IMR-90 (cell line): Measurements from ENCODE around the gene TAOK1.

ENCODE experiments used
- BHLHE40 ChIP-seq: fragments of 150-350 bp; IDR thresholded peaks from 2 replicates; pipeline ENCODE4 v1.6.1; 2016; ENCODE audit warnings: mild to moderate bottlenecking, low read depth, low read length
- CHD1 ChIP-seq: IDR thresholded peaks from 2 replicates; pipeline ENCODE4 v1.6.1; 2012; ENCODE audit warnings: low read depth, low read length, improper control_type of control experiment
- FOS ChIP-seq: fragments of 150-350 bp; IDR thresholded peaks from 2 replicates; pipeline ENCODE4 v1.6.1; 2016; ENCODE audit warnings: low read depth, low read length
- MAZ ChIP-seq: IDR thresholded peaks from 2 replicates; pipeline ENCODE4 v1.6.1; 2012; ENCODE audit warnings: low read depth, mild to moderate bottlenecking, low read length, improper control_type of control experiment, moderate library complexity, borderline replicate concordance
- MXI1 ChIP-seq: IDR thresholded peaks from 2 replicates; pipeline ENCODE4 v1.6.1; 2012; ENCODE audit warnings: low read depth, mild to moderate bottlenecking, low read length, moderate library complexity, borderline replicate concordance
- POLR2A ChIP-seq: IDR thresholded peaks from 2 replicates; pipeline ENCODE4 v1.6.1; 2012; ENCODE audit warnings: mild to moderate bottlenecking, low read depth, low read length
- RAD21 ChIP-seq: IDR thresholded peaks from 2 replicates; pipeline ENCODE4 v1.6.1; 2012; ENCODE audit warnings: low read length, improper control_type of control experiment
- RCOR1 ChIP-seq: IDR thresholded peaks from 2 replicates; pipeline ENCODE4 v1.6.1; 2012; ENCODE audit warnings: mild to moderate bottlenecking, low read length, improper control_type of control experiment; ENCODE audit not compliant: insufficient replicate concordance
- RFX5 ChIP-seq: IDR thresholded peaks from 2 replicates; pipeline ENCODE4 v1.8.0; 2012; ENCODE audit warnings: low read depth, mild to moderate bottlenecking, low read length, moderate library complexity
- SMC3 ChIP-seq: fragments of 150-350 bp; IDR thresholded peaks from 2 replicates; pipeline ENCODE4 v1.6.1; 2016; ENCODE audit warnings: low read depth, mild to moderate bottlenecking, antibody characterized with exemption, low read length, moderate library complexity
- TF ChIP-seq, protein P1 (sequence below): conservative IDR thresholded peaks from 2 replicates; pipeline ENCODE4 v1.5.1; 2012; ENCODE audit warnings: mild to moderate bottlenecking, low read depth, low read length, improper control_type of control experiment
- TF ChIP-seq, protein P2 (sequence below): fragments of 150-350 bp; IDR thresholded peaks from 2 replicates; pipeline ENCODE4 v1.6.1; 2017; ENCODE audit warnings: mild to moderate bottlenecking, antibody characterized with exemption, low read length, low read depth
- TF ChIP-seq, protein P3 (sequence below): fragments of 150-350 bp; IDR thresholded peaks from 2 replicates; pipeline ENCODE4 v1.6.1; 2016; ENCODE audit warnings: low read depth, mild to moderate bottlenecking, low read length, moderate library complexity, borderline replicate concordance

DNA sequence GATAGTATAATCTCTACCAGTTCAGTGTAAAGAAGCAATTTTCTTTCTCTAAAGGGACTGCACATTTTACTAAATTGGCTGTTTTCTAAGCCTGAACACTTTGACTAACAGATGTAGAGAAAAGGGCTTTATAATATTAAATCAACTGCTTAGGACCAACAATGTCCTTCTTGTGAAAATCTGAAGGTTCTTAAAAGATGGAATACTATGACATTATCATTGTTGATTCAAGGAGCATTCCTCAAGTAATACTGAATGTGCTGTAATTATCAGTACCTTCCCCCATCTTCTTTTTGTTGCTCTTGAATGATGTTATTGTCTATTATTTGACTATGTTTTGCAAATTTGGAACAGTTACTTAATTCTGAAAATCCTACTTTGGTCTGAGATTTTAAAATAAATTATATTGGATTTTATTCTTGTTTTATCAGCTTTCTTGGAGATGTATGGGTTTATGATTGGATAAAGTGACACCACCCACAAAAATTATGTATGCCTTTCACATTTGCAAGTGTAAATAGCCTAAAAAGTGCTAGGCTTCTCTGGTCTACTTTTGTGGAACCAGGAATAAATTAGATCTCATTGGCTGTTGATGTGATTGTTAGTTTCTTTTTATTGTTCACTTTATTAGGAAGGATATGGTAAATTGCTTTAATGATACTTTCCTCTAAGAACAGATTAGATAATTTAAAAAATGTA, 53.0 kb downstream of the TAOK1 start:
- TF ChIP-seq RAD21 = no peak
- no peak for TF ChIP-seq RFX5
- no peak for TF ChIP-seq SMC3
- TF ChIP-seq, protein P1, sequence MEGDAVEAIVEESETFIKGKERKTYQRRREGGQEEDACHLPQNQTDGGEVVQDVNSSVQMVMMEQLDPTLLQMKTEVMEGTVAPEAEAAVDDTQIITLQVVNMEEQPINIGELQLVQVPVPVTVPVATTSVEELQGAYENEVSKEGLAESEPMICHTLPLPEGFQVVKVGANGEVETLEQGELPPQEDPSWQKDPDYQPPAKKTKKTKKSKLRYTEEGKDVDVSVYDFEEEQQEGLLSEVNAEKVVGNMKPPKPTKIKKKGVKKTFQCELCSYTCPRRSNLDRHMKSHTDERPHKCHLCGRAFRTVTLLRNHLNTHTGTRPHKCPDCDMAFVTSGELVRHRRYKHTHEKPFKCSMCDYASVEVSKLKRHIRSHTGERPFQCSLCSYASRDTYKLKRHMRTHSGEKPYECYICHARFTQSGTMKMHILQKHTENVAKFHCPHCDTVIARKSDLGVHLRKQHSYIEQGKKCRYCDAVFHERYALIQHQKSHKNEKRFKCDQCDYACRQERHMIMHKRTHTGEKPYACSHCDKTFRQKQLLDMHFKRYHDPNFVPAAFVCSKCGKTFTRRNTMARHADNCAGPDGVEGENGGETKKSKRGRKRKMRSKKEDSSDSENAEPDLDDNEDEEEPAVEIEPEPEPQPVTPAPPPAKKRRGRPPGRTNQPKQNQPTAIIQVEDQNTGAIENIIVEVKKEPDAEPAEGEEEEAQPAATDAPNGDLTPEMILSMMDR = no peak
- TF ChIP-seq POLR2A = no peak
- no peak for TF ChIP-seq BHLHE40
- no peak for TF ChIP-seq RCOR1
- TF ChIP-seq, protein P2, sequence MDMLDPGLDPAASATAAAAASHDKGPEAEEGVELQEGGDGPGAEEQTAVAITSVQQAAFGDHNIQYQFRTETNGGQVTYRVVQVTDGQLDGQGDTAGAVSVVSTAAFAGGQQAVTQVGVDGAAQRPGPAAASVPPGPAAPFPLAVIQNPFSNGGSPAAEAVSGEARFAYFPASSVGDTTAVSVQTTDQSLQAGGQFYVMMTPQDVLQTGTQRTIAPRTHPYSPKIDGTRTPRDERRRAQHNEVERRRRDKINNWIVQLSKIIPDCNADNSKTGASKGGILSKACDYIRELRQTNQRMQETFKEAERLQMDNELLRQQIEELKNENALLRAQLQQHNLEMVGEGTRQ = no peak
- TF ChIP-seq FOS = no peak
- no peak for TF ChIP-seq MAZ
- no peak for TF ChIP-seq CHD1
- no peak for TF ChIP-seq MXI1
- TF ChIP-seq, protein P3, sequence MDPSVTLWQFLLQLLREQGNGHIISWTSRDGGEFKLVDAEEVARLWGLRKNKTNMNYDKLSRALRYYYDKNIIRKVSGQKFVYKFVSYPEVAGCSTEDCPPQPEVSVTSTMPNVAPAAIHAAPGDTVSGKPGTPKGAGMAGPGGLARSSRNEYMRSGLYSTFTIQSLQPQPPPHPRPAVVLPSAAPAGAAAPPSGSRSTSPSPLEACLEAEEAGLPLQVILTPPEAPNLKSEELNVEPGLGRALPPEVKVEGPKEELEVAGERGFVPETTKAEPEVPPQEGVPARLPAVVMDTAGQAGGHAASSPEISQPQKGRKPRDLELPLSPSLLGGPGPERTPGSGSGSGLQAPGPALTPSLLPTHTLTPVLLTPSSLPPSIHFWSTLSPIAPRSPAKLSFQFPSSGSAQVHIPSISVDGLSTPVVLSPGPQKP = no peak
